Peyer's patch (tissue), 4 donors: ENCODE measurements around the gene MPV17L.
"Not testable (repeated sequence)": the region's sequence is repeated elsewhere in the genome, so short reads cannot be mapped to it uniquely, and the experiment has no call there.

ENCODE experiments used
- CTCF ChIP-seq, 6 experiments: fragments of 450-650 bp in 4 of 6; fragments of 200-600 bp in 2 of 6; sonication (generic) in 1 of 6; IDR thresholded peaks; one replicate each; pipeline ENCODE4 v1.5.1; 2017 to 2019; ENCODE audit warnings: antibody characterized with exemption in 6 of 6, mild to moderate bottlenecking in 3 of 6, moderate library complexity in 1 of 6
- POLR2A ChIP-seq, 2 donors: fragments of 450-650 bp; IDR thresholded peaks; one replicate each; pipeline ENCODE4 v1.5.1; 2017; ENCODE audit warnings: antibody characterized with exemption in 2 of 2, mild to moderate bottlenecking in 2 of 2, moderate library complexity in 2 of 2

GRCh38 chr16:15442140-15442539, 46.6 kb downstream of the MPV17L start:
- TF ChIP-seq CTCF, POLR2A (IDR thresholded peaks at IDR 0.05): not testable (repeated sequence)
